HG03039 (cell line): ENCODE data around the gene FUT8.
A peak's percentile ranks its signal among the peaks of the same experiment; 100 is the strongest.

ENCODE experiments used
- ATAC-seq: cut with Tn5 transposase; IDR thresholded peaks from one replicate; pipeline ENCODE4 v1.9.1; 2021; ENCODE audit warnings: mild to moderate bottlenecking, moderate library complexity; ENCODE audit not compliant: unreplicated experiment

Gene FUT8

GRCh38 chr14:65412032-65412846 lies at the start of gene FUT8:
Gene FUT8, plus strand, starts transcription at chr14:65412730. Its CDS starts 148,834 bp downstream, at chr14:65561564.
- peak; percentile 75 for ATAC-seq

- no peak for ATAC-seq
These were observed 45.5 kb upstream of the FUT8 start for GRCh38 chr14:65366802-65367565.

- no peak for ATAC-seq
These were observed 43.0 kb upstream of the FUT8 start for GRCh38 chr14:65369560-65369959.

GRCh38 chr14:65370801-65371248 lies 41.7 kb upstream of the FUT8 start:
- no peak for ATAC-seq

GRCh38 chr14:65371784-65372183 lies 40.7 kb upstream of the FUT8 start:
- no peak for ATAC-seq

DNA sequence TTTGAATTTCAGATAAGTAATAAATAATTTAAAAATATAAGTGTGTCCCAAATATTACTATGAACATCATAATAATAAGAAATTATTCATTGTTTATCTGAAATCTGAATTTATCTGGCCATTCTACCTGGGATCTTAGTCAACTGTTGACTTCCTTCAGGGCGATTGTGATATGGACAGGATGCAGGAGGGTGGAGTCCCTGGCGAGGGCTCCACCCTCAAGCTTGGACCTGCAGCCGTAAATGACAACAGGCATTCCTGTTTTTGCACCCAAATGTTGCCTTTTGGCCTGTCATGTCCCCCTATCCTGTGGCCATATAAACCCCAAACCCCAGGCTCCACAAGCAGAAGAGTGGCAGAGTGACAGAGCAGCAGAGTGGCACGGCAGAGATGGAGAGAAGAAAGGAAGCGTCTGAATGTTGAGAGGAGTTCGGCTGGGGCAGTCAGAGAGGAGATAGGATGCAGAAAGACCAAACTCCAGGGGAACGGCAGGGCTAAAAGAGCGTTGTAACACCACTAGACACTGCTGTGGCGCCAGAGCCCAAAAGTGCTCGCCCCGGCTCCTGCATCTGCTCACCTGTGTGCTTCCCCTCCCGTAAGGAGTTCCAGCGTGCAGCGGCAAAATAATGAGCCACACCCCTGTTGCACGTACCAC lies 39.4 kb upstream of the FUT8 start:
- no peak for ATAC-seq

- no peak for ATAC-seq
These were observed 38.9 kb upstream of the FUT8 start for GRCh38 chr14:65373671-65374039.

- ATAC-seq: no peak
These were observed 35.0 kb upstream of the FUT8 start for GRCh38 chr14:65377576-65377975.

GRCh38 chr14:65382586-65382985 lies 29.9 kb upstream of the FUT8 start:
- no peak for ATAC-seq

DNA sequence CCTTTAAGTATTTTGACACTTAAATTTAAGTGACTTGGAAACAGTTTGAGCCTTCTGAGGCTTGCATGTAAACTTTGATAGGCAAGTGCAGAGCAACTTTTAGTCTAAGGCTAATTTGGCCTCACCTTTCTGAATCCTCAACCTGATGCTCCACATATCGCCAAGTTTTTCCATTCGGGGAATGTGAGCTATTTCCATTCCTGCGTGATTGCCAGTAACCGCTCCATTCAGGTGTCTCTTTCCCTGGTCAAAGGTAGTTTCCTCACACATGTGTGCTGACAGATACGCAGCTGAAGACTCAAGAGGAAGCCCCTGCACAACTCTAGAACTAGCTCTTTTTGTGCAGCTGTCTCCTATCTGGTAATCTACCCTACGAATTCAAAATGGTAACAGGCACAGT lies 25.4 kb upstream of the FUT8 start:
- no peak for ATAC-seq

DNA sequence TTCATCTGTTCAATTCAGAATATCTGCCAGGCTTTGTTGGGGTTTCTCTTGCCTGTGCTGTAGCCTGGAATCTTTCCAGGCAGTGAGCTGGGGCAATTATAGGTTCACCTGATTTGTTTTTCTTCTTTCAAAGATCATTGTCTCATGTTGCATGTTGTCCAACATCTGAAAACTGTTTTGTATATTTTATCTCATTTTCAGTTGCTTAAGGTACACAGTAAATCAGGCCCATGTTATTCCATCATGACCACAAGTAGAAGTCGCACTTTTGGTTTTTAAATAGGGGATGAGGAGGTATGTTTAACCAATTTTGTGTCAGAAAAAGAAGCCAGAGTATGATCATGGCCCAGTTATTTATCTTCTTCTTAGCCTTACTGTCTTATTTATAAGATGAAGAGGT lies 24.9 kb upstream of the FUT8 start:
- no peak for ATAC-seq

DNA sequence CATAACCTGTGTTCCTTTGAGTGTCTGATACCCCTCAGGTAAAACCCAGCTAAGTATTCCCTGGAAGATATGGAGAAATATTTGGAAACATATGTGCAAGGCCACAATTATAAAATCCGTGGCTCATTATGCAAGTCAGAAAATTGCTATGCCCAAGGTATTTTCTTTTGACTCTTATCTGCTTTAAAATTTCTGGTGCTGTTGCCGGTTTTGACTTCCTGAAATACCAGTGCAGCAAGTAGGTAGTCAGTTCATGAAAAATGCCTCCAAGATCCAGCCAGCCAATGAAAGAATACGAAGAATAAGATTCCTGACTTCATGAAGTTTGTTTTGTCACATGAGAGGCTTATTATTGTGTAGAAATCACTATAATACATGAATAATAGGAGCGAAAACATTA lies 20.2 kb upstream of the FUT8 start:
- no peak for ATAC-seq

- no peak for ATAC-seq
These were observed 16.2 kb upstream of the FUT8 start for GRCh38 chr14:65396082-65396910.

DNA sequence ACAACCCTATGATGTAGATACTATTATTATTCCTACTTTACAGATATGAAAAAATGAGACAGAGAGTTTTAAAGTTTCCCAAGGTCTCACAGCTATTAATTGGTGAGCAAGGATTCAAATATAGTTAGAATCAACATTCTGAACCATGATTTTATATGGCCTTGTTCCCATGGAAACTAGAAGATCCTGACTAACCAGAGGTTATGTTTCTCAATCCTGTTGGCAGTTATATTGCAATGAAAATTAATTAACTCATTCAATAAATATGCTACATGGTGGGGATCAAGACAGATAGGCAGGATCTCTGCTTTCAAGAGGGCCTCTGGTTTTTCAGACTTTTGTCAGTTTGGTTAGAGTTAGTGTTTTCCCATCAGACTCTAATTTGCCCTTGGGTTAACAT lies 9.3 kb upstream of the FUT8 start:
- no peak for ATAC-seq

GRCh38 chr14:65408113-65408512 lies 4.4 kb upstream of the FUT8 start:
- no peak for ATAC-seq

GRCh38 chr14:65410640-65411039 lies 1.9 kb upstream of the FUT8 start:
- ATAC-seq: no peak

DNA sequence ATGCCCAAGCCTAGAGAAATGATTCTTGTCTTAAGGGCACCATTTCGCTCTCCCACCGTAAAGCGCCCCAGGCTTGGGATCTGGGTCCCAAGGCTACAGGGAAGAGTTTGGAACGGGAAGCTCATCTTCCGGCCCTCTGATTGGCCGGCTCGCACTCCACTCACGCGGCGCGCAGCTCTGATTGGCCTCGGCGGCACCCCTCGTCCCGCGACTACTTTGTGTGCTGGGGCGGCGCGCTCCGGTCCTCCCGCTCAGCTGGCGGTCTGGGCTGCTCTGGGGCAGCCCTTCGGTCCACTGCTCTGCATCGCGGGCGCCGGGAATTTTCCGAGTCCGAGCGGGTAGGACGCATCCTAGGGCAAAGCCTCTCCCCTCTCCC lies 886 bp upstream of the FUT8 start:
- peak; percentile 44 for ATAC-seq

DNA sequence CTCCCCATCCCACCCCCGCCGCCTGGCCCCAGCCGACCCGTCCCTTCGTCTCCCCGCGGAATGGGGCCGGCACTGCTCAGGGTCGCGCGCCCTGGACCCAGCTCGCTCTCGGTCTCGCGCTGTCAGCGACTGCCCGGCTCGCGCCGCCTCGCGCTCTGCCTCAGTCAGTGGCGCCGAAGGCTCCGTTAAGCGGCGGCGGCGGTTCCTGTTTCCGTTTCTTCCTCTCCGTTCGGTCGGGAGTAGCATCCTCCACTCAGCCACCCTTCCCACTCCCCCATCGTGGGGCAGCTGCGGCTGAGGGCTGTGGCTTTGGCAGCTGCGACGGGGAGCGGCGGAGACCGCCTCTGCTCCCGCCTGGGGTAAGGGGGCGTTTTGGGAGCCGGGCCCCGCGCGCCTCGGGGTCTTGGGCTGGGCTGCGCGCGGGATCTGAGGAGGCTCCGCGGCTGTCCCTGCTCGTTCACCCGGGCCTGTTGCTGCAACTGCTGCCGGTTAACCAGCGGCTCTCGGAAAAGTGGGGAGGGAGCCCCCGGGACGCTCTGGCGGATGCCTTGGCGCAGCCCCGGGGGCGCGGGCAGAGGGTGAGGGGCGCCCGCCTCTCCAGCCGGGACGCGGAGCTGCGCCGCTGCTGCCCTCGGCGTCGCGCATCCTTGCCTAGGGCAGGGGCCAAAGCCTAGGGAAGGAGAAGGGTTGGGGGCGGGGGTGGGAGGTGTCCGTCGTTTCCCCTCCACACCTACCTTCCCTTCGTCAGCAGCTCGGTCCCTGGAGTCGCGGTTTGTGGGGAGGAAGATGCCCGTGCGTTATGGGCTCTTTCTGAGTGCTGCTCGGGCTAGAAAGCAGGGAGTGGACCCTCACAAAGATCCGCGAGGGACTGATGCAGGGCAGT lies 567 bp downstream of the FUT8 start:
- peak; percentile 37 for ATAC-seq

- ATAC-seq: no peak
These were observed 1.2 kb downstream of the FUT8 start for GRCh38 chr14:65413739-65414045.

- no peak for ATAC-seq
These were observed 2.5 kb downstream of the FUT8 start for GRCh38 chr14:65414961-65415589.
